Esophagus muscularis mucosa (tissue), 3 donors: ENCODE data around the gene MAP3K3.

Source experiments
- CTCF ChIP-seq, 3 experiments: fragments of 200-600 bp in 2 of 3; fragments of 450-650 bp in 1 of 3; sonication (generic) in 2 of 3; IDR thresholded peaks; one replicate each; pipeline ENCODE4 v1.5.1; 2017 to 2019; ENCODE audit warnings: antibody characterized with exemption in 3 of 3, mild to moderate bottlenecking in 2 of 3, moderate library complexity in 1 of 3
- POLR2A ChIP-seq: fragments of 450-650 bp; IDR thresholded peaks from one replicate; pipeline ENCODE4 v1.6.1; 2017; ENCODE audit warnings: antibody characterized with exemption, moderate library complexity, mild to moderate bottlenecking, low read depth
- POLR2AphosphoS5 ChIP-seq, 2 donors: sonication (generic); formaldehyde crosslinking; IDR thresholded peaks; one replicate each; pipeline ENCODE4 v1.6.1; 2017; ENCODE audit warnings: antibody characterized with exemption in 2 of 2

GRCh38 chr17:63592797-63593196, 29.4 kb upstream of the MAP3K3 start:
- no peak for TF ChIP-seq CTCF (IDR thresholded peaks at IDR 0.05)
- TF ChIP-seq POLR2A, result no peak
- TF ChIP-seq POLR2AphosphoS5 (IDR thresholded peaks at IDR 0.05), result no peak
